ENCODE results near the gene IL5RA.

IL5RA gene, protein sequence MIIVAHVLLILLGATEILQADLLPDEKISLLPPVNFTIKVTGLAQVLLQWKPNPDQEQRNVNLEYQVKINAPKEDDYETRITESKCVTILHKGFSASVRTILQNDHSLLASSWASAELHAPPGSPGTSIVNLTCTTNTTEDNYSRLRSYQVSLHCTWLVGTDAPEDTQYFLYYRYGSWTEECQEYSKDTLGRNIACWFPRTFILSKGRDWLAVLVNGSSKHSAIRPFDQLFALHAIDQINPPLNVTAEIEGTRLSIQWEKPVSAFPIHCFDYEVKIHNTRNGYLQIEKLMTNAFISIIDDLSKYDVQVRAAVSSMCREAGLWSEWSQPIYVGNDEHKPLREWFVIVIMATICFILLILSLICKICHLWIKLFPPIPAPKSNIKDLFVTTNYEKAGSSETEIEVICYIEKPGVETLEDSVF

DNA sequence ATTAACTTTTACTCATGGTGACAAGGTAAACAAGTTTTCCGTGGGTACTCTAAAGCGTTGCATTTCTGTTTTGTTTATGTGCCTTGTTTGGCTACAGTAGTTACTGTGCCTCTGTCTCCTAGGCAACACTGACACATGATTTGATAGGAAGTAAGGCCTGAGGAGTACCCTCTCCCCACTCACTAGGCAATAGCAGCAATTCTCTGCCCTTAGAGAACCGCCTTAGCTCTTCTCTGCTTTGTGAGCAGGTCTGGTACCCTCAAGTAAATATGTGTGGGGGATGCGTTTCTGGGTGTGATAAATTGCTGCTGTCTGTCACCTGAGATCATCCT, at the start of gene IL5RA:
TSS of gene IL5RA (minus strand) at position 76 of the 332 bp plus-strand sequence. CDS start 5,390 bp downstream, outside the sequence.
- DNase-seq, result peak; percentile 43

DNA sequence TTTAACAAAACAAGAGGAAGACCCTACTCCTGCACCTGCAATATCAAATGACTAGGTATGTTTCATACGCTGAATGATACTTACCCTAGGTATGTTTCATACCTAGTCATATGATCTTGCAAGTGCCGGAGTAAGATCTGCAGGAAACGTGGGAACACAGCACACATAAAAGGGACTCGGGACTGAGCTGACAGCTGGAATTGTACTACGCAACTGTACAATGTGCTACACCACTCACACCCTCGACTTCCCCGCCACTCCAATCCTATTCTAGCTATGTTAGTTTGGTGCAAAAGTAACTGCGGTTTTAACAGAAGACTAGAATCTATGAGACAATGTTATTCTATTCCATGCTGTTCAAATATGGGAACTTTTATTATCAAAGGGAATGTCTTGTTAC, 47.3 kb upstream of the IL5RA start:
- DNase-seq, result no peak

DNA sequence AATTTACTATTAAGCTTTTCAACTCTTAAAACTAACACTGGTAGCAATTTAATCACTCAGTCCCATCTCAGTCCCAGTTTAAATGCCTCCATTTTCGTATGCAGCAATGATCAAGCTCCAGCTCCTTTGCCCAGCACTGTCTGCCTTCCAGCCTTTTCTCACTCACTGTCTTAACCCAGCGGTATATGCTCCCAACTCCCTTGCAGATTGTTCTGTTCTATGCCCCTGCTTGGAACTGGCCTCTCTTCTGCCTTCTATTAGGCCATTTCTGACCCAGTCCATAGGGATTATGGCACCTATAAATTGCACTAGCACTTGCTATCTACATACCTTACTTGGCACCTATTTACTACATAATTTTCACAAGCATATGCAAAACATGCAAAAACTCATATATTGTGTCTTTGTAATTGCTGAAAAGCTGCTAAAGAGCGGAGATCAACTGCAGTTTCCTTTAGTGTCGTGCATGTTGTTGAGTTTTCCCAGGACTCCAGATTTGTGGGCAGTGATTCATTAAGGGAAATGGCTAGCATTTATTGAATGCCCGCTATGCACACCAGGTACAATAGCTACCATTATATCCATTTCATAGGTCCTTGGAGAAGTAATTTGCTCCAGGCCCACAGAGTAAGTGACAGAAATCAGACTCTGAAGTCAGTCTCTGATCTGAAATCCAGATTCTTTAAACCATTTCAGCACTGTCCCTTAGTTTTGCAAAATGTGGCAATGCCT, 44.9 kb upstream of the IL5RA start:
- DNase-seq, result no peak

DNA sequence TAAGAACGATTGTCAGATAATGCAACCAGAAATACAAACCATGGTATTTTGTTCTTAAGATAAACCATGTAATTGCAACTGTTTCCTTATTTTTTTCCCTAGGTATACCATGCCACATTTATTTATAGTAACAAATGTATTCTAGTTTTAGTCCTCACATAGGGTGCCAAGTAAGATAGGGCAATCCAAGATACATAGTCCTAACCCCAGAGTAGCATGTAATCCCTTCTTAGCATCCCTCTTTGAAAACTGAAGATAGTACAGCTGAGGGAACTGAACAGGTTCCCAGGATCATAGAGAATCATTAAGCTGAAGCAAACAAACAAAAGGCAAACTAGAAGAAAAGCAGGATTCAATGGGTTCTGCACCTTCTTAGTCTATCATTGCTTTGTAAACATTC, 41.3 kb upstream of the IL5RA start:
- DNase-seq, result no peak

DNA sequence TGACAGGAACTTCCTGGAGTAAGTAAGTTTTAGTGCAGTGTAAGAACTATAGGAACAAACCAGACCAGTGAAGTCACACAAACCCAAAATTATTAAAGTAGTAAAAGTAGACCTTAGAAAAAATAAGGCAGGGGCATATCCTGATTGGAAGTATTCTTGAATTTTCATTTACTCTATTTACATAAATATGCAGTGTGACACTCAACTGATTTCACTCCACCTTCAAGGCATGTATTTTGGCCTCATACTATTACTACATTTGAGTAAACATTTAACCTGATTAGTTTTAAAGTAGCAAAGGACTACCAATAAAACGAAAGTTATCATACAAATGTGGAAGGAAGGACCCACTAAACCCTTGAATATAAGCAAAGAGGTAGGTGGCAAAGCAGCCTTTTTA, 39.4 kb upstream of the IL5RA start:
- DNase-seq, result no peak

DNA sequence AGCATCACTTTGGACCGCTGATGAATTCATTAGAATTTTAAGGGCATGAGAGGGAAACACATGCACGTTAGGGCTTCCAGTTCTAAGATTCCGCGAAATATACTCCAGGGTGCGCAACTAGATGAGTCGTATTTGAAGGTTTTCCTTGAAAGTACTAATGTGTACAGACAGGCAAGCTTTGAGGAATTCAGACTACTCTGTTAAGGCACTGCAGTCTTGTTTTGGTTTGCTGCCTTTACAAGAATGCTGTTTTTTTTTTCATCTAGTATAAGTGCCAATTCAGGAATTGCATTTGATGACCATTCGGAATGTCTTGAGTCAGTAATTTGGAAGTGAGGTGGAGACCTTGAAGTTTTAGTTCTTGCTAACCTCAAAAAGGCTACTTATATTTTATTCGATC, 35.7 kb upstream of the IL5RA start:
- no peak for DNase-seq

DNA sequence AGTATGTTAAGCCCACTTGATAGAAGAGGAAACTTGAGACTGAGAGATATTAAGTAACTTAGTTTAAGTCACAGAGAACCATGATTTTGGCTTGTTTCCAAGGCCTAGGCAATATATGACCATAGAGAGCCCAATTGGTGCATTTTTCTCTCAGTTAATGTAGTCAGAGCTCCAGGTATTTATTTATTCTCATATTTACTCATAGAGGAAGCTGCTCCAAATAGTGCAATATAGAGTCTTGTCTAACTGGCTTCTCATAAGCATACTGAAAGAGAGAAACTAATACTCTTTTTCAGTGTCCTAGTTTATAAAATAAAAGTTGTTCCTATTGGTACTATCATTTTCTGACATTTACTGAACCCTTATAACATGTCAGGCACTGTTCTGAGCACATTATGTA, 31.8 kb upstream of the IL5RA start:
- DNase-seq, result no peak

DNA sequence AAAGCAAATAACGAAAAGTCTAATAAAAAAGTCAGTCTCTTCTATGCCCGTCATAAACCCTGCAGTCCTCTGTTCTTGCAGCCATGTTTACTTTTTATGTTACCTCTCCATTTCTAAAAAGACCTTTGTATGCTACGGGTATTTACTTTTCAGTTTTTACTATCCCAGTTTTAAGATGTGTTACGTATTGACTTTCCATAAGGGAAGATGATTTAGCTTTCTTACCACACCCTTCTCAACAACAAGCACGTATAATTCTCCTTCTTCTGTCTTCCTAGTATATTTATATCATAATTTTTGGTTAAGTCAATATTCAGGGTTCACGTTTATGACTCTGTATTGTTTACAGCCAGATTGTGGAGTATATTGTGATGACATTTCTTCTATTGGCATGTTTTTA, 27.4 kb upstream of the IL5RA start:
- DNase-seq, result no peak

DNA sequence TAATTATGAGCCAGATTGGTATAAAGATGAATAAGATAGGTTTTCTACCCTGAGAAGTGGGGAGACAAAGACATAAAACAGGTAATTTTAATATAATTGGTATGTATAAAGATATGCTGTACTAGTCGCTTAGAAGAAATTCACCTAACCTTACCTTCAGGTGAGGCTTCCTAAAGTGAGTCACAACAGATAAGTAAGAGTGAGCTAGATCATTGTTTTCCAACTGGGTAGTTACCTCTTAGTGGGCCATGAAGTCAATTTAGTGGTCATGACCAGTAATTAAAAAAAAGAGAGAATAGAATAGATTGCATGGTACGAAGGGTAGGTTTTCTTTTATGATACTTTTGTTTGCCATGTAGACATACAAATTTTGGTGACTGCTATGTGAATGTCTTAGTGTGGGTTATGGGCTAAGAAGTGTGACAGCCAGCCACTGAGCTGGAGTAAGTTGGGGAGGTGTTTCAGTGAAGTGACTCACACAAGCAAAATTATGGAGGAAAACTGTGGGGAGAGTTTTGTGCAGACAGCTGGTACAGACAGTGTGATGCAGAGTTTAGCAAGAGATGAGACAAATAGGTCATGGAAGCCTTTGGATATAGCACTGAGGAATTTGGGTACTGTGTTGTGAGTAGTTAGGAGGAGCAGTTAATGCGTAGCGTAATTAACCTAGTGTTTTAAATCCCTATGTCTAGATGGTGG, 24.7 kb upstream of the IL5RA start:
- no peak for DNase-seq

DNA sequence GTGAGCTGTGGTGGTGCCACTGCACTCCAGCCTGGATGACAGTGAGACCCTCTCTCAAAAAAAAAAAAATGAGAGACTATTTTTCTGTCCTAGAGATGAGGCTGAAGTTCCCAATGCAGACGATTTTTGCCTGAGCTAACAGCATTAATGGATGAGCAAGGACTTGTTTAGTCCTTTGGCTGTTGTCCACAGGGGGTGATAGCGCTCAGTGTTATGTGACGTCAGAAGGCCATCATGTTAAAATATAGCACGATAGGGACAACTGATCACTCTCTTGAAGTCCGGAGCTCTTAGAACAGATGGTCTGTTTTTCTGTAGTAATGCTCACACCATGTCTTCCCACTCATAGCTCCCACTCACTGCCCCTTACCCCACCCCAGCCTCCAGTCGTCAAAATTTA, 23.3 kb upstream of the IL5RA start:
- DNase-seq, result no peak

DNA sequence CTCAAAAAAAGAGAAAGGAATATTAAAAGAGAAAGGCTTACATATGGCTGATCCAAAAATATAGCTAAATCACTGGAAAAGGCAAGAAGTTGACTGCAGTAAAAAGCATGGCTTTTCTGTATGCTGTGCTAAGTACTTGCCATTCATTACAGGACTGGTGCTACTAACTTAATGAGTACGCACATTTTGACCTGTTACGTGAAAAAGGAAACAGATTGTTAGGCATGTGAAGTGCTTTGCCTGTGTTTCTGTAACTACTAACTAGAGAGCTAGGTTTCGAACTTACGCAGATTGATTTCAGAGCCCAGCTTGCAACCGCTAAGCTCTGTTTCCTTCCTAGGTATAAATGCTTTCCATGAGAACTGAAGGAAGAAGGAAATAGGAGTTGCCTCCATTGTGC, 19.4 kb upstream of the IL5RA start:
- DNase-seq, result no peak

DNA sequence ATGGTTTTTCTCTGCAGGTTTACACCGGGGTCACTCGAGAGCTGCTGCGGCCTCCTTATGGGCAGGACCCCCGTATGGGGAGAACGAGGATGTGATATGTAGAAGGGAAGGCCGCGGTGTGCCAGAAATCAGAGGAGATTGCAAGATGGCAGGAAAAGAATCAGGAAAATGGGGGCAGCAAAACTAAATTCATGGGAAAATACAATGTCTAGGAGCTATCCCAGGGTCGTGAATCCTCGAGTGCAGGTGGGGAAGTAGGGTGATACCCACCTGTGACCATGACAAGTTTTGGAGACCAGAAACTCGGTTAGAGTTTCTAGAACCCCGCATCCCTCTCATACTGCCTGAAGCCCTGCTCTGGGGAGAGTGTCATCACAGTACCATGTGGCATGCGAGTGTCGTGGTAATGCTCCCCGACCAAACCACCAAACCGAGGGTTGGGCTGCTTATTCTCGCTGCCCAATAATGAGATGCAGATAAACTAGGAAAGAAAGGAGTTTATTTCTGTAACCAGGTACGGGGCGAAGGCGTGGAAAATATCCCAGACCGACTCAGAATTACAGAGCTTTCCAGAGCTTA, 17.3 kb upstream of the IL5RA start:
- no peak for DNase-seq

DNA sequence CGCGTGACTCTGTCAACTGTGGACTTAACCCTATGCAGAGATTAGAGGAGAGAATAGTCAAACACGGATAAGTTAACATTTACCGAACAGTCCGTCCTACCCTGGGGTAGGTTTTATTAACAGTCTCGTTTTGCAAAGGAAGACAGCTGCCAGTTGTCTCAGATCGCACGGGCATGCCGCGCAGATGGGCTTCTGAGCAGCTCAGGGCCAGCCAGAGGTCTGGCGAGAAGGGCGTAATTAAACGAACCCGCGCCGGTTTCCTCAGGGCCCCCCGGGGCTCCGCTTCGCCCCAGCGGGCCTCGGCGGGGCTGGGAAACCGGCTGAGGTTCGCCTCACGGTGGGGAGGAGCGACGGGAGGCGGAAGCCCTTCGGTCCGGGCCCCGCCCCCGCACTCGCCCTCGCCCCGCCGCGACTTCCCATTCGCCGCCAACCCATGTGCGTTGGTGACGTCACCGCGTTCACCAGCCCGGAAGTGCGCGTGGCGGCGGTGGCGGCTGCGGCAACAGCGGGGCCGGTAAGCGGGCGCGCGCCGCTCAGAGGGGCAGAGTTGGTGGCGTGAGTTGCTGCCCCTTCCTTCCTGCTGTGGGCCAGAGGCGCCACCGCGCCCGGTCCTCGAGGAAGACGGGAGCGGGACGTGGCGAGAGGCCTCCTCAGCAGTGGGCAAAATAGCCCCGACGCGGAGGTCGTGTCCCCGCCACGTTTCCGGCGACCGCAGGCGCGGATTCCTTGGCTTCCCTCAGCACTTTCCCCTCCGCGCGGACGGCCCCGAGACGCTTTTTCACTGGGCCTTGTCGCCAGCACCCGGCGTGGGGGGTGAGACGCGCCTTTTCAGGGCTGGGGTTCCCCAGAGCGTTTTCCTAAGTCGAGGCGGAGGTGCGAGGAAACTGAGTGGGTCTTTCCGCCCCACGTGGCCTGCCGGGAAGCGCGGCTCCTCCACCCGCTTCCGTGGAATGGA, 16.6 kb upstream of the IL5RA start, which contains the start of gene TRNT1:
TSS of gene TRNT1 (plus strand) at position 464 of the 955 bp plus-strand sequence. CDS start 2,101 bp downstream, outside the sequence.
- peak; percentile 82 for DNase-seq

DNA sequence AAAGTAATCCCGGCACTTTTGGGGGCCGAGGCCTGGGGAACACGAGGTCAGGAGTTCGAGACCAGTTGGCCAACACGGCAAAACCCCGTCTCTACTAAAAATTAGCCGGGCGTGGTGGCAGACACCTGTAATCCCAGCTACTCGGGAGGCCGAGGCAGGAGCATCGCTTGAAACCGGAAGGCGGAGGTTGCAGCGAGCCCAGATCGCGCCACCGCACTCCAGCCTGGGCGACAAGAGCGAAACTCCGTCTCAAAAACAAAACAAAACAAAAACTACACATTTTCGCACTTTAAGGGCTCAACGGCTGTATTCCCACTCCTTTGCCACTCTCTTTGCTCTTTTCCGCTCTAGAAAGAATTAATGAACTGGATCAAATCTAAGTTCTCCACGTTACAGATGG, 15.8 kb upstream of the IL5RA start:
- no peak for DNase-seq

DNA sequence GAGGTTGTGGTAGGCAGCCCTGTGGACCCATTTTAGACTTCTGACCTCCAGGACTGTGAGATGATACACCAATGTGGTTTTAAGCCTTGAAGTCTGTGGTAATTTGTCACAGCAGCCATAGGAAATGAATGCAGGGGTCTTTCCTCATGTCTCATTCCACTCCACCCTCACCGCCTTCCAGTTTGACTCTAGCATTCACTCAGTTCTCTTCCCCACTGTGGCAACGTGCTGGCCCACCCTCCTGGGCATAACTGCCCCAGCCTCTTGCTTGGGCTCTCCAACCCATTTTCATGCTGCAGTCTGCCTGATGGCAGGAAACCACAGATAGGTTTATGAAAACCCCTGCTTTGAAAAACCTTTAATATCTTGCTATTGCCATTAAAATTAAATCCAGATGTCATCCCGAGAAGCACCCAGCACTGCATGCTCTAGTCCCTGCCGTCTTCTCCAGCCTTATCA, 9.2 kb upstream of the IL5RA start:
- no peak for DNase-seq

DNA sequence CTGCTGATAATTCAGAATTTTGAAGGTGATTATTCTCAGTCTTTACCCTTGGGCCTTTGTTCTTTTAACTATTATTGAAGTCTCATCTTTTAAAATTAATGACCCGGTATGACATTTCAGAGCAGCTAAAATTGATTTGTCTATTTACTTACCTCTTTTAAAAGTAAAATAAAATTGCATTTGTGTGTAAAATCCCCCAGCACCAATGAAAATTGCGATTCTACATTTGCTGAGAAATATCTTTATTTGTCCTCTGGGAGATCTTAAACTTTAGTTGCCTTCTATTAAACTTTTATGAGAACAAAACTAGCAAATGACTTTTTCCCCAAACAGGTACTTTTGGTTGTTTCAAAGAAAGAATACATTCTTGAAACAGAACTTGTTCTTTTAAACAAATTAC, 7.5 kb upstream of the IL5RA start:
- DNase-seq, result no peak

DNA sequence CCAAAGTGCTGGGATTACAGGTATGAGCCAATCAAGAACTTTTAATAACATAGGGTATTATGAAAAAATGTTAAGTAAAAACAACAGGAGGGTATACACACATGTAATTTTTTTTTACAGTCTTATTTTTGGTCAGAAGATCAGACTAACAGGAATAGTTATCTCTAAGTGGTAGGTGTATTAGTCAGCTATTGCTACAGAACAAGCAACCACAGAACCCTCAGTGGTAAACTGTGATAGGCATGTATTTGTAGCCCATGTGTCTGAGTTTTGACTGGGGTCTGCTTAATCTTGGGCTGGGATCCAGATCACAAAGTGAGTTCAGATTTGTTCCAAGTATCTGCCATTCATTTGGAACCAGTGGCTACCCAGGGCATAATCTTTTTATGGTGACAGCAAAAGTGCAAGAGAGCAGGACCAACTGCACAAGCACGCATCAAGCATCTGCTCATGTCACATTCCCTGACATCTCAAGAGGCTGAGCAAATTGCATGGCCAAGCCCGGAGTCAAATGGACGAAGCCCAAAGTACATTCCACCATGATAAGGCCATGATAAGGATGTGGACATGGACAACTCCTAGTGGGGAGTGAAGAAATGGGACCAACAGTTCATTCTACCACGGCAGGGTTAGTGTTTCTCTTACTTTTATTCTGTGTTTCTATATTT, 3.0 kb upstream of the IL5RA start:
- no peak for DNase-seq

DNA sequence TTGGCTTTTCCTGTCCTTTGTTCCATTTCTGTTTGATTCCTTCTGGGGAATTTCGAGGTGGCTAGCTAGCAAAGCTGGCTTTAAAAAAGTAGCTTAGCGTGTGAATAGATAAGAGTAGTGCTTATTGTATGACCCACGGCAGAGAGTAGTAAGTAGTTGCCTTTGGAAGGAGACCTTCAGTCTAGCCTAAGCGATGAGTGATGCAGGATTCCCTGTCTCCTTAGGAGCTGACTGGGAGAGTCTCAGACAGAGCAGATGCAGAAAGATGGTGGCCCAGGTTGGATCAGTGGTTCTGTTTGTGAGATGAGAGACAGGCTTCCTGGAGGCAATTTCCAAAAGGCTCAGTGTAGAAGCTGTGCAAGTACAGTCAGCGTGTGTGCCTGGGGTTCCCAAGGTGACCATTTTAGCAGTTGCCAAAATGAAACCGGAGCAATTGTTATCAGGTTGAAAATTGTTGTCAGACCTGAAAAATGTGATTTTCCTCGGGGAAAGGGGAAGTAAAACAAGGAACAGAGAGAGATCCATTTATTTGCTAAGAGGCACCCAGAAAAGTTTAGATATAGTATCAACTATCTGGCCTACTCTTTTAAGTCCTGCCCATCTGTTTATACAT, 681 bp upstream of the IL5RA start:
- DNase-seq, result no peak

DNA sequence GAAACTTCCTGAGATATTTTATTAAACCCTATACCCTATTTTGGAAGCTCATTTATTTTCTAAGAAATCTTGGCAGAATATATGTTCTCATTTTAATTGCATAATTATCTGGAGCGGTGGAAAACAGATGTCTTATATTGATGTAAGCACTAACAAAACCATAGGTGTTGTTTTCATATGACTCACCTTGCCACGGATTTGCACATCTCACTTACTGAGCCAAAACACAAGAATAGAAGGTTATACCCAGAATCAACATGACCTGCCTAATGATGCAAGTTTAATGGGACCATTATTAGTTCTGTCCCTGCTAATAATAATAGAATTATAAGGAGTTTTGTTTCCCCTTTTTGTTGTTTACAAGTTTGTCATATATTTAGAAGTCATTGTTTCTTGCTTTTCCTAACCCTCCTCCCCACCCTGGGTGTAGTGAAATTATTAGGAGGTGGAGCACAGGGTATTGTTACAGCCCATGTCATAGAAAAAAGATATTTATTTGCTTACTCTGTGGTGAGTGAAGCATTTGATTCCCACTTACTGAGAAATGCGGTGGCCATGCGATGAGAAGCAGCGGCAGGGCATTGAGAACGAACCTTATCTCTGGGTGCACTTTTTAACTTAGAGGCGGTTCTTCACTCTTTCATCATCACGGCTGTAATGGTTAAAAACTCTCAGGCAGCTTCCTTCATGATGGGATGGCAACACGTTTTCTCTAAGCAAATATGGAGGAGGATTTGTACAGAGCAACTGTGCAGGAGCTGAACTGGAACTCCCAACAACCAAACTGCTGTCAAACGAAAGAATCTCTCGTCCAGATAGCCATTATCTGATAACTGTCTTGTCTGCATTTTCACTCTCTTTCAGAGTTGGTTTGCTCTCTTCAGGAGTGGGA, 521 bp downstream of the IL5RA start:
- DNase-seq, result no peak

DNA sequence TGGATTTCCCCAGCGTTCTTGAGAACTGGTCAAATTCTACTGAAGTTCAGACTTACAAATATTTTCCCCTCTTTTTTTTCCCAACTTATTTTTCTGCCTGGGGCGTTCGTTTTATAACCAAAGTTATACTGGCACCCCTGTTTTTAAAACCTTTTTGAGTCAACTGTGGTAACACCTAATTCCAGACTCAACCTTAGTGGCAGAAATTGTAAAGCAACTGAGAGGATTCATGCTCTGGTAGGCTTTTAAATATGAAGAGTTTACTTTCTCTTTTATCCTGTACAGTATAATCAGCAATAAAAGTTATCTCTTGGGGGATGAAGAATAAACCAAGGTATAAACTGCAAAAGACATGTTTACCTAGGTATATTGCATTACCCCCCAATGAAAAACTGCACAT, 2.3 kb downstream of the IL5RA start:
- no peak for DNase-seq

All from NCI-H2227 treated with DMSO at 0.1 percent for 48 hours (cell line).